Testis (tissue), 3 donors: ENCODE measurements around the gene ZNF276. TPM values are rescaled to one million over a fixed set of nuclear protein-coding genes. Genes with fewer than 3 reads are reported as not detected.

ENCODE experiments used
- DNase-seq: peaks from one replicate; pipeline ENCODE4 v3.0.0-alpha.2; 2019
- H3K27ac ChIP-seq, 2 donors: fragments of 200-600 bp; sonication (generic); one replicate each; pipeline ENCODE4 v1.5.1; 2019
- H3K27me3 ChIP-seq: fragments of 200-600 bp; sonication (generic); one replicate; pipeline ENCODE4 v1.5.1; 2019
- H3K36me3 ChIP-seq: fragments of 200-600 bp; sonication (generic); one replicate; pipeline ENCODE4 v1.5.1; 2017; ENCODE audit warnings: low read depth; ENCODE audit errors: missing control alignments
- H3K4me1 ChIP-seq: fragments of 200-600 bp; sonication (generic); one replicate; pipeline ENCODE4 v1.5.1; 2019
- H3K4me3 ChIP-seq, 2 donors: fragments of 200-600 bp; sonication (generic); one replicate each; pipeline ENCODE4 v1.5.1; 2017 to 2019
- H3K9me3 ChIP-seq: fragments of 200-600 bp; sonication (generic); one replicate; pipeline ENCODE4 v1.5.1; 2017
- POLR2A ChIP-seq: fragments of 450-650 bp; IDR thresholded peaks from one replicate; pipeline ENCODE4 v1.6.1; 2017; ENCODE audit warnings: antibody characterized with exemption, mild to moderate bottlenecking, moderate library complexity
- WGBS, 2 donors: methylation state at CpG; one replicate each; pipeline ENCODE4 v1.1.5; 2018; 5-methylcytosine and 5-hydroxymethylcytosine counted together
- intact Hi-C: fragments of 100-400 bp; cut with DNase I; formaldehyde crosslinking; loops from one replicate; pipeline ENCODE4 v1.15.1; 2023; ENCODE audit warnings: low total_unique reads
- polyA plus RNA-seq: library from polyadenylated mRNA; stranded (reverse); fragments of 350-450 nt; fragmentation: Illumina TruSeq; extraction: RNeasy Lipid Tissue Mini Kit (QIAGEN cat#74804); gene quantifications from one replicate; pipeline ENCODE4 v1.2.3, GENCODE V29; 2014; ENCODE audit warnings: low read depth, low replicate concordance; ENCODE audit not compliant: insufficient read depth
- total RNA-seq, 2 donors: library from RNA; depleted of rRNA; stranded (reverse); fragments of >200 nt; gene quantifications; one replicate each; pipeline ENCODE4 v1.2.3, GENCODE V29; 2016
- TF ChIP-seq, protein P1 (sequence below), 3 experiments: fragments of 450-650 bp in 2 of 3; fragments of 200-600 bp in 1 of 3; sonication (generic) in 1 of 3; IDR thresholded peaks; one replicate each; pipeline ENCODE4 v1.5.1; 2016 to 2019; ENCODE audit warnings: antibody characterized with exemption in 3 of 3, mild to moderate bottlenecking in 2 of 3, moderate library complexity in 1 of 3

ZNF276 gene
- total and polyA plus RNA-seq, 3 donors from 2014 or later: 31.0 to 48.4 (median 37.8) TPM

- no peaks in the 10 kb centered on the region for H3K36me3 ChIP-seq
- TF ChIP-seq, protein P1, sequence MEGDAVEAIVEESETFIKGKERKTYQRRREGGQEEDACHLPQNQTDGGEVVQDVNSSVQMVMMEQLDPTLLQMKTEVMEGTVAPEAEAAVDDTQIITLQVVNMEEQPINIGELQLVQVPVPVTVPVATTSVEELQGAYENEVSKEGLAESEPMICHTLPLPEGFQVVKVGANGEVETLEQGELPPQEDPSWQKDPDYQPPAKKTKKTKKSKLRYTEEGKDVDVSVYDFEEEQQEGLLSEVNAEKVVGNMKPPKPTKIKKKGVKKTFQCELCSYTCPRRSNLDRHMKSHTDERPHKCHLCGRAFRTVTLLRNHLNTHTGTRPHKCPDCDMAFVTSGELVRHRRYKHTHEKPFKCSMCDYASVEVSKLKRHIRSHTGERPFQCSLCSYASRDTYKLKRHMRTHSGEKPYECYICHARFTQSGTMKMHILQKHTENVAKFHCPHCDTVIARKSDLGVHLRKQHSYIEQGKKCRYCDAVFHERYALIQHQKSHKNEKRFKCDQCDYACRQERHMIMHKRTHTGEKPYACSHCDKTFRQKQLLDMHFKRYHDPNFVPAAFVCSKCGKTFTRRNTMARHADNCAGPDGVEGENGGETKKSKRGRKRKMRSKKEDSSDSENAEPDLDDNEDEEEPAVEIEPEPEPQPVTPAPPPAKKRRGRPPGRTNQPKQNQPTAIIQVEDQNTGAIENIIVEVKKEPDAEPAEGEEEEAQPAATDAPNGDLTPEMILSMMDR (IDR thresholded peaks at IDR 0.05): no peak
- H3K27me3 ChIP-seq: no peaks in the 10 kb centered on the region
- 1% methylated on average over 62 of the region's 112 CpGs; no CpG with 5 or more reads in 1 of the 2 donors for WGBS, 2 donors
- peak overlapping the region; percentile 95 to 97 for H3K27ac ChIP-seq
- H3K4me3 ChIP-seq: peak overlapping the region; percentile 90 to 93
- peak; percentile 50 for DNase-seq
- no peaks in the 10 kb centered on the region for H3K9me3 ChIP-seq
- intact Hi-C loops: no loop called here
- peaks cover 25% of the 10 kb centered on the region for H3K4me1 ChIP-seq
Observed at GRCh38 chr16:89721546-89722391, 432 bp downstream of the ZNF276 start.

GRCh38 chr16:89722392-89723278, 1.3 kb downstream of the ZNF276 start:
- peak overlapping the region; percentile 90 to 93 for H3K4me3 ChIP-seq
- no peaks in the 10 kb centered on the region for H3K36me3 ChIP-seq
- peaks cover 25% of the 10 kb centered on the region for H3K4me1 ChIP-seq
- H3K27me3 ChIP-seq: no peaks in the 10 kb centered on the region
- 36 to 42% methylated on average over 22 to 56 of the region's 56 CpGs for WGBS, 2 donors
- H3K9me3 ChIP-seq: no peaks in the 10 kb centered on the region
- peak; percentile 58 for DNase-seq
- peak overlapping the region; percentile 95 to 97 for H3K27ac ChIP-seq
- intact Hi-C loops: no loop called here
- TF ChIP-seq POLR2A: no peak
- TF ChIP-seq, protein P1 (IDR thresholded peaks at IDR 0.05): no peak

GRCh38 chr16:89723279-89724250, 2.2 kb downstream of the ZNF276 start:
- Histone ChIP-seq H3K27me3 (no peaks in the 10 kb centered on the region), H3K9me3 (no peaks in the 10 kb centered on the region), H3K4me3 (no peak overlapping the region), H3K4me1 (peaks cover 25% of the 10 kb centered on the region), H3K36me3 (no peaks in the 10 kb centered on the region), H3K27ac (no peak overlapping the region)
- intact Hi-C loops: no loop called here
- TF ChIP-seq POLR2A: no peak
- TF ChIP-seq, protein P1 (IDR thresholded peaks at IDR 0.05): no peak
- WGBS, 2 donors: 54 to 79% methylated on average over 17 to 28 of the region's 30 CpGs
- DNase-seq: peak; percentile 64

DNA sequence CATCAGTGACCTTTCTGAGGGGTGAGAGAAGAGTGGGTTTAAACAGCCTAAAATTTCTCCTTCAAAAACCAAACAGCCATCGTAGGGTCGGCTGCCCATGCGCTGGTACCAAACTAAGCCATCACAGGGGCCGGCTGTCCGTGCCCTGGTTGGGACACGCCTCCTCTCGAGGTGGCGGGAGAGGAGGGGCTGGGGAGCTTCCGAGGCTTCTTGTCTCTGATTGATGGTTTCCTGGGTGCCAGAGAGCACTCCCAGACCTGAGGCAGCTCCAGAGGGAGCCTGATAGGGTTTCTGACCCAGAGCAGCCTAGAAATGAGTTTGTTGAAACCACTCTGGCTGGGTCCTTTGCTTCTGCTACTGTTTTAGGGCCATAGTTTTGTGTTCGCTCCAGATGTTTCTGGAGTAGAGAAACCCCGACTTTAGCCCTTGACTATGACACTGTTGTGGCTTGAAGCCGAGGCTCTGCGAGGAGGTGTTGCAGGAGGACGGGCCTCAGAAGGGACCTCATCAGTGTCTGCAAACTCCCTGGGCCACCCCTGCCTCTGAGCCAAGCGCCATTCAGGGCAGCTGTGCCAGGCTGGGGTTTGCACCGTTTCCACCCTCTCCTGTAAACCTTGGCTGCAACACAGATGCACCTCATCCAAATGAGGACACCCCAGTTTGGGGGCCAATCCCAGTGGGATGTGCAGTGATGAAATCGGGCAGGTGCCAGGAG, 6.2 kb downstream of the ZNF276 start:
- TF ChIP-seq, protein P1 (IDR thresholded peaks at IDR 0.05): no peak
- no peak for TF ChIP-seq POLR2A
- Histone ChIP-seq H3K27me3 (no peaks in the 10 kb centered on the region), H3K4me1 (peaks cover 16% of the 10 kb centered on the region), H3K27ac (no peak overlapping the region), H3K9me3 (no peaks in the 10 kb centered on the region), H3K4me3 (no peak overlapping the region), H3K36me3 (no peaks in the 10 kb centered on the region)
- intact Hi-C loops: no loop called here
- WGBS, 2 donors: 87 to 92% methylated on average over 15 to 17 of the region's 17 CpGs
- no peak for DNase-seq
